ENCODE results near the gene KCNIP4. TPM values are rescaled to one million over a fixed set of nuclear protein-coding genes. Genes with fewer than 3 reads are reported as not detected.

Gene KCNIP4
- total and polyA plus RNA-seq, 10 donors = not detected

DNA sequence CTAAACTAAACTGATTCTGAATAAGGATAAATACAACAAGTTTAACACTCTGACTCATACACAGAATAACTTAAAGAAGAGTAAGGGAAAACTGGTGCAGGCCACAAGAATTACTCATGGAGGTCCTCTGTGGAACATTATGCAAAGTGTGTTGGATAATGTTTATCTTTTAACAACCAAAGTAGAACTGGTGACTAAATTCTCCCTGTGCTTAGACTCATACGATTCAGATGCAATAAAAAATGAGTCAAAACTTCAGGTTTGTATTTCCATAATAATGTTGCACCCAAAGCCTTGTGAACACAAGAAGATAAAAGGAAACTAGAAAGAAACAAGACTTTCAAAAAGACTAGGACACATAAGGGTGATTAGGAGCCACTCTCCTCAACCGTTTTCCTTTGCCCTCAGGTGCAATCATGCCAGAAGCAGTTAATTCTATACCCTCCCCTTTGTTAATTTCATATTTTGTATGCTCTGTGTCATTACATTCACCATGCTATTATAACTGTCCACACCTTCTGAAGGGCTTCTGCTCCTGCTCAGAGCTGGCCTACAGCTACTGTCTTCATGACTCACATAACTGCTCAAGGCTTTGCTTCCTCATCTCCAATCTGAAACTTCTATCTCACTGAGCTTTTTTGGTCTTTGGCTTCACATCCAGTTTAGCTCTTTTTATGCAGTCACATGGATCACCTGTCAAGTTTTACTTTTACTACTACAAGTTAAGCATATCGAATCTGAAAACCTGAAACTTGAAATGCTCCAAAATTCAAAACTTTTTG lies 60.2 kb downstream of the KCNIP4 start:
- no peaks in the 10 kb centered on the region for H3K36me3 ChIP-seq
- WGBS, 5 donors = 65 to 81% (median 71%) methylated on average over 3 of the region's 3 CpGs

DNA sequence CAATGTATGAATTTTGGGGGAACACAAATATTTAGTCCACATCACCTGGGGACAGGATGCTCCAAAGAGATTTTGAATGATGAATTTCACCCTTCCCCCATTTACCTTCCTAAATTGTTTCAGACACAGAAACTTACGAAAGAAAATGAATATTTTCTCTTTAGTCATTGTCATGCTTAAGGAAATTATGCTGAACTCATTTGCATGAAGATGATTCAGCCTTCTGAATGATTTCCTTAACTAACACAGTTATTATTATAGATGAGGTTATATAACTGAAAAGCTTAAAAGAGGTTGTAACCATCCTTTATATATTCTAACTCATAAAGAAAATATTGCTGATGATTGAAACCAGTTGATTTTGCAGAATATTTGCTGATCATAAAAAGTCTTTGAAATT lies 61.1 kb downstream of the KCNIP4 start:
- no peaks in the 10 kb centered on the region for H3K4me1 ChIP-seq
- H3K36me3 ChIP-seq = no peaks in the 10 kb centered on the region
- no peak overlapping the region for H3K27ac ChIP-seq
- DNase-seq = no peak
- intact Hi-C loops (cut with DNase I; ENCODE audit: low total_unique reads) = no loop called here
- H3K9me3 ChIP-seq = peaks cover 0 to 8% (median 0%) of the 10 kb centered on the region in 8 donors
- TF ChIP-seq, protein P1, sequence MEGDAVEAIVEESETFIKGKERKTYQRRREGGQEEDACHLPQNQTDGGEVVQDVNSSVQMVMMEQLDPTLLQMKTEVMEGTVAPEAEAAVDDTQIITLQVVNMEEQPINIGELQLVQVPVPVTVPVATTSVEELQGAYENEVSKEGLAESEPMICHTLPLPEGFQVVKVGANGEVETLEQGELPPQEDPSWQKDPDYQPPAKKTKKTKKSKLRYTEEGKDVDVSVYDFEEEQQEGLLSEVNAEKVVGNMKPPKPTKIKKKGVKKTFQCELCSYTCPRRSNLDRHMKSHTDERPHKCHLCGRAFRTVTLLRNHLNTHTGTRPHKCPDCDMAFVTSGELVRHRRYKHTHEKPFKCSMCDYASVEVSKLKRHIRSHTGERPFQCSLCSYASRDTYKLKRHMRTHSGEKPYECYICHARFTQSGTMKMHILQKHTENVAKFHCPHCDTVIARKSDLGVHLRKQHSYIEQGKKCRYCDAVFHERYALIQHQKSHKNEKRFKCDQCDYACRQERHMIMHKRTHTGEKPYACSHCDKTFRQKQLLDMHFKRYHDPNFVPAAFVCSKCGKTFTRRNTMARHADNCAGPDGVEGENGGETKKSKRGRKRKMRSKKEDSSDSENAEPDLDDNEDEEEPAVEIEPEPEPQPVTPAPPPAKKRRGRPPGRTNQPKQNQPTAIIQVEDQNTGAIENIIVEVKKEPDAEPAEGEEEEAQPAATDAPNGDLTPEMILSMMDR (IDR thresholded peaks at IDR 0.05 in 8 of 11, conservative IDR thresholded peaks at IDR 0.05 in 3 of 11) = no peak
- no peak for TF ChIP-seq POLR2AphosphoS5 (IDR thresholded peaks at IDR 0.05)
- TF ChIP-seq POLR2A (IDR thresholded peaks at IDR 0.05) = no peak
- no peaks in the 10 kb centered on the region for H3K27me3 ChIP-seq (replicated peaks in 1 of 7)
- 61 to 81% (median 67%) methylated on average over 1 of the region's 1 CpG for WGBS, 5 donors
- no peak overlapping the region for H3K4me3 ChIP-seq

More for the DNA sequence above, 60.2 kb downstream of the KCNIP4 start:
- H3K4me1 ChIP-seq = no peaks in the 10 kb centered on the region
- no peaks in the 10 kb centered on the region for H3K27me3 ChIP-seq (replicated peaks in 1 of 7)
- no peak for TF ChIP-seq POLR2AphosphoS5 (IDR thresholded peaks at IDR 0.05)
- TF ChIP-seq POLR2A (IDR thresholded peaks at IDR 0.05) = no peak
- H3K27ac ChIP-seq = no peak overlapping the region
- H3K9me3 ChIP-seq = peaks cover 0 to 8% (median 0%) of the 10 kb centered on the region in 8 donors
- H3K4me3 ChIP-seq = no peak overlapping the region
- intact Hi-C loops (cut with DNase I; ENCODE audit: low total_unique reads) = no loop called here
- no peak for DNase-seq

DNA sequence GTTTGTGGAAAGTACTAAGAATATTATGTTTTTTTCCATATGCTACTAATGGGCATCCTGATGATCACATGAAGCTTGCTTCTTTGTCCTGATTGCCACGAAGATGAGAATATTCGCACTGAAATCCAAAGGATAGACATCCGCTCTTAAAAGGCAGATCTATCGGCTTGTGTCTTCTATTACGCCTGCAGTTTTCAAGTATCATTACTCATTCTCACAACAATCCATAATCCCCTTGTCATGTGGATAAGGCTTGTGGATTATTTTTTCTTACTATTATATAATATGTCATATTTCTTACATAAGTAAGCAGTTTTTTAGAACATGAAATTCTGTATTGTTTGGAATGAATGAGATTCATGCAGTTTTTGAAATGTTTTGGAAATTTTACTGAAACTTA lies 62.8 kb downstream of the KCNIP4 start:
- Histone ChIP-seq H3K4me3 (no peak overlapping the region), H3K9me3 (peaks cover 0 to 8% (median 0%) of the 10 kb centered on the region in 8 donors), H3K27me3 (replicated peaks in 1 of 7) (no peaks in the 10 kb centered on the region), H3K36me3 (no peaks in the 10 kb centered on the region), H3K4me1 (no peaks in the 10 kb centered on the region), H3K27ac (no peak overlapping the region)
- TF ChIP-seq POLR2AphosphoS5 (IDR thresholded peaks at IDR 0.05) (no peak), POLR2A (IDR thresholded peaks at IDR 0.05) (no peak)
- TF ChIP-seq, protein P1 (IDR thresholded peaks at IDR 0.05 in 8 of 11, conservative IDR thresholded peaks at IDR 0.05 in 3 of 11) = no peak
- WGBS, 5 donors = 65 to 94% (median 88%) methylated on average over 5 of the region's 5 CpGs
- intact Hi-C loops (cut with DNase I; ENCODE audit: low total_unique reads) = no loop called here
- no peak for DNase-seq

DNA sequence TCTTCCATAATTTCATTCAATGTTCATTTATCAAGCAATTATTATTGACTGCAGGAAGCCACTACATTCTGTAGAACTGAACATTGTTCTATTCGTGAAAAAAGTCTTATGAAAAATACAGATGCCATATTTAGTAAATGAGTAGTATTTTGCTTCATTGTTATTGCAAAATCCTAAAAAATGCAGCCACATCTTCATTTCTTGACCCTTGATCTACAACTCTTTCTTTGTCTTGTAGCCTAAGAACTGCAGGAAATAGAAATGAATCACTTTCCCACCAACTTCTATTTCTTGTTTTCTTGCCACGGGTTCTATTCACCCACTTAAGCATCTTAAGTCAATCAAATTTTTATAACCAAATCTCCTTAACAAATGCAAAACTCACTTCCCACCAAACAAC lies 63.3 kb downstream of the KCNIP4 start:
- Histone ChIP-seq H3K4me1 (no peaks in the 10 kb centered on the region), H3K4me3 (no peak overlapping the region), H3K36me3 (no peaks in the 10 kb centered on the region), H3K27ac (no peak overlapping the region), H3K9me3 (peaks cover 0 to 8% (median 0%) of the 10 kb centered on the region in 8 donors), H3K27me3 (replicated peaks in 1 of 7) (no peaks in the 10 kb centered on the region)
- 46 to 68% (median 54%) methylated on average over 2 of the region's 2 CpGs for WGBS, 5 donors
- intact Hi-C loops (cut with DNase I; ENCODE audit: low total_unique reads) = no loop called here
- TF ChIP-seq POLR2AphosphoS5 (IDR thresholded peaks at IDR 0.05) (no peak), POLR2A (IDR thresholded peaks at IDR 0.05) (no peak)
- TF ChIP-seq, protein P1 (IDR thresholded peaks at IDR 0.05 in 8 of 11, conservative IDR thresholded peaks at IDR 0.05 in 3 of 11) = no peak
- DNase-seq = no peak
